Measurements from ENCODE around the gene LHFPL2. TPM values are rescaled to one million over a fixed set of nuclear protein-coding genes. Genes with fewer than 3 reads are reported as not detected.

Gene LHFPL2
- total and polyA plus RNA-seq, 2 experiments from 2014 or later, result 10.6 to 50.8 TPM

DNA sequence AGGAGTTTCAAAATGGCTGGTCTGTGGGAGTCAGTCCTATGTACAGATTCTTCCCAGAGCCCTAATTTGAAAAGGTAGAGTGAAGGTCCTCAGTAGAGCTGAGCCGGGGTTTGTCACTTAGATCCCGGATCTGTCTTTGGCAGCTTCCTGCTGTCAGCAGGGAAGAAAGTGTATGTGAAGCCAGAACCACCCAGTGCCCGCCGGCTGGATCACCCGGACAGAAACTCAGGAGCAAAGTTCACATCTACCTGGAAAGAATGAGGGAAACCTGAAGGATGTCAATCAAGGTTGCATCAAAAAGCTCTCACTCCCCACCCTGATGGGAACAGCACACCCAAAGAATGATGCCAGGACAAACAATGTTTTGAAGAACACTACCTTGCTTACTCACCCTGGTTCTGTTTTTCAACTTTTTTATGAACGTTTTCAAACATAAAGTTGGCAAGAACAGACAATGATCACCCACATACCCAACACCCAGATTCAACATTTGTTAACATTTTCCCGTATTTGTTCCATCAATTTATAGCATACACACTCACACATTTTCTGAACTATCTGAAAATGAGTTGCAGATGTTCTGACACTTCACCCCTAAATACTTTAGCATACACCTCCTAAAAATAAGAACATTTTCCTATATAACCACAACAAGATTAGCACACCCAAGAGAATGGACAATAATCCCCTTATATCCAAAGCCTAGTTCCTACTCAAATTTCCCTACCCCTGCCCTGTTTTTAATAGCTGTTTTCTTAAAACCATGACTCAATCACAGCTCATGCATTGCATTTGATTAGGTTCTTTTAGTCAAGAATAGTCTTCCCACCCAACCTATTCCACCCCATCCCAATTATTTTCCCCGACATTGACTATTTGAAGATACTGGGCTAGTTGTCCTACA lies 133.9 kb downstream of the LHFPL2 start:
- ATAC-seq (no peak), DNase-seq (ENCODE audit: low spot score) (no peak)
- H3K27me3 Mint-ChIP-seq (ENCODE audit: insufficient read depth, low read depth, poor library complexity), result peaks cover 4% of the 10 kb centered on the region
- H2AFZ ChIP-seq, result no peak overlapping the region
- H3K4me3 Mint-ChIP-seq, result no peak overlapping the region
- no peaks in the 10 kb centered on the region for H3K9me3 Mint-ChIP-seq
- H3K27ac ChIP-seq (ENCODE audit: low read depth), result no peak overlapping the region
- peaks cover 5% of the 10 kb centered on the region for H3K36me3 Mint-ChIP-seq (ENCODE audit: low read depth)
- H3K27ac Mint-ChIP-seq, result no peak overlapping the region
- no peaks in the 10 kb centered on the region for H3F3A ChIP-seq (replicated peaks; ENCODE audit: low read depth)
- TF ChIP-seq JUNB (IDR thresholded peaks at IDR 0.05; ENCODE audit: unreplicated experiment) (no peak), EZH2 (IDR thresholded peaks at IDR 0.05; ENCODE audit: low read depth, unreplicated experiment) (no peak), ZNF462 (CRISPR knock-in tag; IDR thresholded peaks at IDR 0.05) (no peak), EZH2phosphoT487 (IDR thresholded peaks at IDR 0.05; ENCODE audit: unreplicated experiment) (no peak), ZNF331 (CRISPR knock-in tag; IDR thresholded peaks at IDR 0.05; ENCODE audit: low read depth) (no peak), CREB1 (CRISPR knock-in tag; IDR thresholded peaks at IDR 0.05; ENCODE audit: low read depth) (no peak), NANOG (IDR thresholded peaks at IDR 0.05; ENCODE audit: borderline replicate concordance) (no peak), ETS1 (IDR thresholded peaks at IDR 0.05) (no peak), STAT1 (IDR thresholded peaks at IDR 0.05; ENCODE audit: unreplicated experiment) (no peak), REST (IDR thresholded peaks at IDR 0.05; ENCODE audit: unreplicated experiment) (no peak), ZNF114 (CRISPR knock-in tag; IDR thresholded peaks at IDR 0.05) (no peak), POLR2AphosphoS5 (IDR thresholded peaks at IDR 0.05; ENCODE audit: low read depth) (no peak), CTCF (conservative IDR thresholded peaks at IDR 0.05; ENCODE audit: low read depth in 2 of 2) (no peak)
- H3K79me2 ChIP-seq (replicated peaks; ENCODE audit: insufficient read depth), result peaks cover 21% of the 10 kb centered on the region; the same call in 1 of the 2 replicates
- no peak overlapping the region for H3K4me3 ChIP-seq
- no peaks in the 10 kb centered on the region for H3K9me2 ChIP-seq (ENCODE audit: insufficient read depth)
- peaks cover 4% of the 10 kb centered on the region for H3K4me1 ChIP-seq (ENCODE audit: insufficient read depth)
- no peaks in the 10 kb centered on the region for H3K36me3 ChIP-seq (ENCODE audit: insufficient read depth)
- H4K20me1 ChIP-seq (replicated peaks; ENCODE audit: insufficient read depth), result peaks cover 8% of the 10 kb centered on the region
- no peaks in the 10 kb centered on the region for H3K27me3 ChIP-seq (ENCODE audit: insufficient read depth)
- no peak overlapping the region for H3K4me2 ChIP-seq
- H3K4me1 Mint-ChIP-seq, result peaks cover 32% of the 10 kb centered on the region
